GM19023 (cell line): ENCODE data around the gene CAPZB.

Experiments
- ATAC-seq: cut with Tn5 transposase; IDR thresholded peaks from one replicate; pipeline ENCODE4 v1.9.1; 2021; ENCODE audit warnings: mild to moderate bottlenecking, moderate library complexity; ENCODE audit not compliant: unreplicated experiment

CAPZB gene

DNA sequence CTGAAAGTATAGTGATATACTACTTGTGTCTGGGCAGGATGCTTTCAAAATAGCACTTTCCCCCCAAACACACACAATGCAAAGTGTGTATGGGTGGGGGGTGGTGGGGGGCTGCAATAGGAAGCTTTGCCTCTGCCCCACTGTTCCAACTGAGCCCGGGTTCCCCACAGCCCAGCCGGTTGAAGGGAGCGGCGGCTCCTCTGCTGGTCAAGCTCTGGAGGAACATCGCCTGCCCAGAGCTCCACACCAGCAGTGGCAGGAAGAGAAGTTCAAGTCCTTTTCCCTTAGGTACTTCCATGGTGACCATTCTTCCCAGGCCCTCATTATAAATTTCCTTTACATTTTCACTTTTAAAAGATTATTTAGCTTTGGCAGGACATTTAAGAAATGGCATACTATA lies 74.9 kb downstream of the CAPZB start:
- no peak for ATAC-seq

DNA sequence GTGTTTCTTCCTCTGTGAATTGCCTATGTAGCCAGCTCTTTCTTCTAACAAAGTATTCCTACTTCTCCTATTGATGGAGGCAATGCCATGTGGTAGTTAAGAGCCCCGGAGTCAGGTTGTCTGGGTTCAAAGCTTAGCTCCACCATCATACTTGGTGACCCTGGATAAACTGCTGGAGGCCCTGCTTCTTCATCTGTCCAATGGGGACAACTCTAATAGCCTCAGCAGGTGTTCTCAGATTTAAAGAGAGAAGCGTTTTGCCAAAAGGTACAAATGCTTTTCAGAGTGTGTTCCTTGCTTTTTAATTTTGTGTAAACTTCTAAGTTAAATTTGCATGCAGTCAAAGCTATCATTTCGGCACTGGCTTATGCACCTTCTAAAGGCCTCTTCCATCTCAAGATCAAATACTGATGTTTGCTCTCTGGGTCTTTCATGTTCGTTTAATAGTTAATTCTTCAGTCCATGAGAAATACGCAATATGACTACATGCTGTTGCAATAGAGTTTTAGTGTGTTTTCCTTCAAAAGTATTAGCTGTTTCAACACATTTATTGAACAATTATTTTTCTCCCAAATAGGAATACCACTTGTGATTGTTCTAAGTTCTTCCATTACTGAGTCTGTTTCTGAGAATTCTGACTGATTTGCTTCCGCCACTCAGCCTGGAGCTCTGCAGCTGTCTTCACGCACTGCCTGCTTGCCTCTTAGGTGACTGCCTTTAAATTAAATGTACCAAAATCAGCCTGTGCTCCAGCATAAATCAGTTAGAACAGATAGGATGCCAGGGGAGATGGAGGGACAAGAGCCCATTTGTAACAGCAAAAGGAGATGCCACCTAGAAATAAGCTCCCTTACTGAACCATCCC lies 75.6 kb downstream of the CAPZB start:
- ATAC-seq: no peak

DNA sequence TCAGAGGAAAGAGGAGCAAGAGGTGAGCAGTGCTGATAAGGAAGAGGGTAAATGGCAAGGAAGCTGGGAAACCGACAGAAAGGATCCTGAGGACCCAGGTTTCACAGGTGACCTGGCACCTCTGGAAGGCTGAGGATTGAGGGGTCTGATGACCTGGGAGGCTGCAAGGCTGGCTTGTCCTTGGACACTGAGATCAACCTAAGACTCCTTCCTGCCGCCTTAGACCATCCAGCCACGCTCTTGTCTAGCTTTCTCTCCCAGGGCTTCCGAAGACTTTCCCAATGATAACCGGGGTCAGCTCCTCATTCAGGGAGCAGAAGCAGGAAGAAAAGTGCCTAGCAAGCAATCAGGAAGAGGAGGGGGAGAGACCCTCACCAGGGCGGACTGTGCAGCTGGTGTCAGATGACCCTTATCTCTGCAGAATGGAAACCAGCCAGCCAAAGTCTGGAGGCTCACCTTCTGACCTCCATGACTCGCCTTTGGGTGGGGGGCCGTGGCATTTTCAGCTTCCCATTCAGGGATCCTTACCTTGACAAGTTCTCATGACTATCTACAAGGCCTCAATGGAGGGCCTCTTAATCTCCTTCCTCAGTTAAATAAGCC lies 77.7 kb downstream of the CAPZB start:
- ATAC-seq: no peak

DNA sequence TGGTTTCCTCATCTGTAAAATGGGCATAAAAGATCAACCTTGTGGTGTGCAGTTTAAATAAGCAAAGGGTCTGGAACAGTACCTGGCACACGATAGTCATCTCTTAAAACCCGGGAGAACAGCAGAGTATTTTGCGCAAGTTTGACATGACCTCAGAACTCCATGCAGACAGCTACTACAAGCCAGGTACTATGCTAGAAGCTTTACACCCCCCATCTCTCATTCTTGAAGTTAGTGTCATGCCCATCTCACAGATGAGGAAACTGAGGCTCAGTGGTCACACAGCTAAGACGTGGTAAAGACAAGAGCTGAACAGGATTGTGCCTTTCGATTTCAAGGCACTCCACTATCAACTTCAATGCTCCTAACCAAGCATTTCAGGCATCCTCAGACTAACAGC lies 78.7 kb downstream of the CAPZB start:
- no peak for ATAC-seq

DNA sequence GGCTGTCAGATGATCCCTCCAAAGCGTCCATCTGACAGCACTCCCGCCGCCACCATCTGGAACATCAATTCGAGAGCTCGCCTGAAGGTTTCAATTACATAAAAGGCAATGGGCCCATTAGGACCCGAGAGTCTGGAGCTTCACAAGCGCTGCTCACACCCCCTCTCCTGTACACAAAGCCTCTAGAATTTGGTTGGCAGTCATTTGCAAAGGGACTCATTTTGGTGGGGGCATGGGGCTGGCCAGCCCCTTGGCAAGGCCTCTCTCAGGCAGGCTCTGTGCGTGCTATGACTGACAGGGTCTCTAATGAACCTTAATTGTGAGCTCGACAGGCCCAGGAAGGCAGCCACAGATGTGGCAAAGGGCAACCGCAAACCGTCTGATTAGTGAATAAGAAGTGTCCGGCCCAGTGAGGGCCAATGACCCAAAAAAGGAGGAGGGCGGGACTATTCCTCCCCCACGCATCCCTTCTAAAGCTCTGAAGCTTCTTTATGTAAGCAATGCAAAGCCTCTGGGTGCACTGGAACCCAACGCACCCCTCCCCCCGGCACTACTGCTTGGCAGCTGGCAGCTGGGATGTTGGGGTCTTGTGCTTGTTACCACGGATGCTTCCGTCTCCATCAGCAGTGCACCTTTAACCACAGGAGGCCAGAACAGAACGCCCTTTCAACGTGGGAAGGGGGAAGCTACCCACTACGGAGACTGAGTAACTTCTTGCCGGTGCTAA lies 79.4 kb downstream of the CAPZB start:
- no peak for ATAC-seq

DNA sequence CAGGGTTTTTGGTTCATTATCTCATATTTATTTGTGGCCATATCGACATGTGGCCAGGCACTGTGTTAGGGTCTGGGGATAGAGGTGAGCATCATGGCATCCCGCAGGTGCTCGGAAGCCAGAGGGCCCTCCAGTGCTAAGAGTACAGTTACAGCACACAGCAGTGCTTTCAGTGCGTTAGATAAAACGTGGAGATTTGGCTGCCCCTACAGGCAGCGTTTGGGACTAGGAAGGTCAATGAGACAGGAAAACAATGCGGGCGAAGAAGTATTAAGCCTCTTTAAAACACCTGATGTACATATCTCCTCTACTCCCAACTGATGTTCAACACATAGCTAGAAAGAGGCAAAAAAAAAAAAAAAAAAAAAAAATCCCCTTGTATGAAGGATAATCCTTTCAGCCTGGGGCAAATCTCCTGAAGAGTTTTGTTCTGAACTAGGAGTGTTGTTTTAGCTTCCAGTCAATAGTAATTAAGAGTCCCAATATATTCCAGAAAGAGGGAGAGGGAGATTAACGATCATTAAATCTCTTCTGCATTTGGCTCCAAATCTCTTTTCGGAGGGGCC lies 80.1 kb downstream of the CAPZB start:
- no peak for ATAC-seq

DNA sequence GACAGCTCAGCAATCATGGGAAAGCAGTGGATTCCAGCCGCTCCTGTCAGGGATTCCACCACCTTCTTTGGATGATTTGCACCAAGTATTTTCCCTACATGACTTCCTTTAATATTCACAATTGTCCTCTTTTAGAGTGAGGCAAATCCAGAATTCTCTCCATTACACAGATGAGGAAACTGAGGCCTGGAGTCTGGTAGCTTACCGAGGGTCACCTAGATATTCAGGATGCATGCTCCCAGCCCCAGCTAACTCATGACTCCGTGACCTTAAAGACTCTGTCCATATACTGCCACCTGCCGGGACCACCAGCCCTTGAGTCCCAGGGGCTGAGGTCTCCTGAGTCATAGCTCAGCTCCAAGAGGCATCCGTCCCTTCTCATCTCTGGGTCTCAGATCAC lies 80.6 kb downstream of the CAPZB start:
- ATAC-seq: no peak

DNA sequence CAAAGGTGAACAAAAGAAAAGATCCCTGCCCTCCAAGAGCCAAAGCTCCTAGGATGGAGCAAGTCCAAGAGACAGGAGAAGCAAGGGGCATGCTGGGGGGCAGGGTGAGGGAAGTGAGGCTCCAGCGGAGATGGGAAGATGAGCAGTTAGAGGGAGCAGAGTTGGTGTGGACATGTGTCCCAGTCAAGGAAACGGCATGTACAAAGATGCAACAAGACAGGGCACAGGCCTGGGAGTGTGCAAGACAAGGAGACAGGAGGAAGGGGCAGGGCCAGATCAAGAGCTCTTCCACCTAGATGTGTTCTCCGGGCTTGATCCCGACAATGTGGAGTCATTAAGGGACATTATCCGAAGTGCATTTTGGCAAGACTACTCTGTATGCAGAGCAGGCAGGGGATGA lies 82.1 kb downstream of the CAPZB start:
- no peak for ATAC-seq

DNA sequence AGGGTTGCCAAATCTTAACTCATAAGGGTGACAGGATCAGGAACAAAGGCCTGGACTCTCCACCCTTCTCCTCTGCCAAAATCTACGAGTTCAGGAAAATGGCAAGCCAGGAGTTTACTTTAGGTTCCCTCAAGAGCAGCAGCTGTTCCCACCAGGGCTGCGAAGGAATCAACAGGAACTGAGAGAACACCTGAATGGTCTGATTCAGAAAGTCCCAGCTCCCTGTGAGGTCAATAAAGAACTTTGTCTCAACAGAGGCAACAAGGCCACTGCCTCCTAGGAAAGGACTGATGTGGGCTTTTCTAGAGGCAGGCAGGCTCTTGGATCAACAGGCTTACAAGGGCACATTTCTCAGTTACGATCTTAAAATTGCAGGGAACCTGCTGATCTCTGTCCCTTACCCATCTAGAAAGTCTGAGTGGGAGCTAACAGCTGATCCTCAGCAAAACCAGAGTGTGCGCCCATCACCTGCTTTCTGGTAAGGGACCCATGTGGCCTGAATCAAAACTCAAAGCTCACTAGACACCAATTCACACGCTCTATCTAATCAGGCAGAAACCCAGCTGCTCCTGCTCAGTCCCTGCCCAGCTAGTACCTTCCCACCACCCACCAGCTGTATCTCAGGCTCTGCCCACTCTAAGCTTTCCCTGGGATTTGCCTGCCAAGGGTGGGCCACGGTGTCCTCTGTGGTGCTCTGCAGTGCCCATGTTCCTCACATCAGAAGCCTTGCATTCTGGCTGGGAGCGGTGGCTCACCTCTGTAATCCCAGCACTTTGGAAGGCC lies 83.1 kb downstream of the CAPZB start:
- no peak for ATAC-seq

DNA sequence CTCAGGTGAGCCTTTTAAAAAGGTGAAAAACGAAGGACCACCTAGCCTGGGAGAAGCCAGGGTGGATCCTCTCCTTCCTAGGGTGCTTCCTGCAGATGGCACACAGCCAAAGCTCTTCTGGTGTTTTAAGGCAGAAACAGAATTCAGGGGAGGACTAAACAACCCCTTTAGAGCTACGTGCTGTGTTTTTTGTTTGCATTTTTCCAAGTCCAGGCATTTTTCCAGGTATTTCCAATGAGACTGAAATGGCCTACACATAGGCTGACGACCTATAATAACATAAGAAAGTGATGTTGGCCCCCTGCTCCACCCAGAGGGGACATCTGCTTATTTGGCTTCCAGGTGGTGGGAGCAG lies 83.8 kb downstream of the CAPZB start:
- no peak for ATAC-seq

DNA sequence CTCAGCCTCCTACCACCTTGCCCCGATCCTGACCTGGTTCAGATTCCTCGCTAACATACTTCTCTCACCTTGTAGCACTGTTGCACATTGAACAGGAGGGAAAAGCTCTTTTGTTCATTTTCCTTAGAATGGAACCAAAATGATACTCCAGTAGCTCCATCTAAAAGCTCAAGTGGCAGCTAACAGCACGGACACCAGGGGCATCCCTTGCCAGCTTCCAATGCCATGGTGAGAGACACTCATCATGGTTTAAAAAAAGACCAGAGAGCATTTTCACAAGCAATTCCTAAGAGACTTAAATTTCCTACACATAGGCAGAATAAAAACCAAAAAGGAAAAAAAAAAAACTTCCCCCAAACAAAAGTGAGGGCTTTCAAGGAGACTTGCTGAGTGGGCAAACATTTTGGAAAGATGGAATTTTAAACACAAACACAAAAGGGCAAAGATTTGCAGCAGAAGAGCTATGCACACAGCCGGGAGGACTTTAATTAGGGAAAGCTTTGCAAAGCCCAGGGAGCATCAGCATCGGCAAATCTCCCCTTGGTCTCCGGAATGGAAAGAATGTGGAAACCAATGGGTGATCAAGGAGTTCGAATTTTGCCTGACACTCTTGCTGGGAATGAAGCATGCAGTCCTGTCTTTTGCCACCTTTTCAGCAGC lies 84.3 kb downstream of the CAPZB start:
- no peak for ATAC-seq

DNA sequence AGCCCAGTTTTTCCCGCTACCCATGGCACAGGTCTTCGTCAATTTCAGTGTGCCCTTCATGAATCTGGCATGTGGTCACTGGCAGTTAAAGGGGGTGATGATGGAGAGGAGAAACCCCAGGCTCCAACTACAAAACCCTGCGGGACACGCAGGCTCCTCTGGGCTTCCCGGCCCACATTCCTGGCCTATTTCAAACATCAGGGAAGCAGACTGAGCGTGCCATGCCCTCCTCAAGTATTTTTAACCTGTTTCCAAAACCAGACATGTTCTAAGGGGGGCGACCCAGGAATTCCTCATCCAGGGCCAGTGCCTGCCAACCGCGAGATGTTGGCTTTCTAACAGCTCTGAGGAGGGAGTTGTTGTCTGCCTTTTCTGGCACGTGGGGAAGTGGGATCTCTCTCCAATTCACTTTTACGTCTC lies 85.1 kb downstream of the CAPZB start:
- ATAC-seq: no peak

DNA sequence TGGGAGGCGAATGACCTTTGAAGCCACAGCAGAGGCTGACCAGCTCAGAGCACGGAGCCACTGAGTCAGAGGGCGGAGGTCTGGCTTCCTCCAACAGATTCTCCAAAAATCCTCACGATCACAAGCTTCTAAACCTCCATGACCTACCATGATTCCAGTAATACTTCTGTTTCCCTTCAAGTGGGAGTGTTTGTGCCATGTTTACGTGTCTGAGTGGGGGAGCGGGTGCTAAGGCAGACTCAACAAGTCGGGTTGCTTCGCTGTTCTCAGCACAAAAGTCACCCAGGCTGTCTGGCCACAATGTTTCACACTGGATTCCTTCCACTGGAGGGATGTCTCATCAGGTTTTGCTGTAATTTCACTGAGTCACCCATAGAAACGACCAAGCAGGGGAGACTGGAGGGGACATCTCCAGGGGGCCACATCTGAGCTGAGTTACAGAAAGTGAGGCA lies 87.0 kb downstream of the CAPZB start:
- no peak for ATAC-seq

DNA sequence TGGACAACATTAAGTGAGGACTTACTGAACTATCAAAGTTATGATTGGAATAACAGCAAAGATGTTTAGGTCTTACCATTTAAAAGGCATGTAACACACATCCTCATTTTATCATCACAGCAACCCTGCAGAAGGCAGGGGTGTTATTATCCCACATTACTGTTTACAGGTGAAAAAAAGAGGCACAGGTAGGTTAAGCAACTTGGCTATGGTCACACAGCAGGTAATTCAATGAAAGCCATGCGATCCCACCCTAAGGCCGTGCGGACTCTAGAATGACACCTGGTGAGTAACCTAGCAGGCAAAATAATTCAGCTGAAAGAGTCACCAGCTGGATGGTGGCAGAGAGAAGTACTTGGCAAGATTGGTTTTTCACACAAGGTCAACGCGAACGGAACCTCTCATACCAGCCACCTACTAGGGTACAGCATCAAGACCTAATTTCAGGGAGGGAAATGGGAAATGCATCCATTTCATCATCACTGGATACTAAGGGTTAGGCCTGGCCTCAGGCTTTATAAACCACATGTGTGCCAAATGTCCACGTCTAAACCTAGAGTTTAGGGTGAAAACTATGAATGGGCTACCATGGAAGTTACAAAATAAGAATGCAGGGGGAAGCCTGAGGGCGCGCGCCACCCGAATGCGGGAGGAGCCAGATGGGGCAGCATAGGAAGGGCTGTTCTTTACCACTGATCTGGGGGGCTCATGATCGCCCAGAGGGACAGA lies 88.0 kb downstream of the CAPZB start:
- ATAC-seq: no peak

DNA sequence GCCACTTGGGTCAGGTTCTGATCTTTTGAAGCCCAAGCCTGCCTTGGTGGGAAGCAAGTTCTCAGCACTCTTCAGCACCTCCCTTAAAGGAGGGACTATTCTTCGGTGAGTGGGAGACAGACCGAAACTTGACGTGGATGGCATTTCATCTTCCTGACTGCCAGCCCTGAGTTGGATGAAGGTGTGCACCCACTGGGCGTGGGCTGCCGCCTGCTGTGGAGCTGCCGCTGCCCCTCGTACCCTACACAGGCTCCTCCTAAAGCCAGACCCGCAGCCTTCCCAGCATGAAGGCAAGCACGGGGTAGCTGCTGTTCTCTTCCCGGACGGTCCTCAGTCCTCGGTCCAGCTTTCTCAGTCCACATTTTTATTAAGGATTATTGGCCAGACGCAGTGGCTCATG lies 89.1 kb downstream of the CAPZB start:
- ATAC-seq: no peak

DNA sequence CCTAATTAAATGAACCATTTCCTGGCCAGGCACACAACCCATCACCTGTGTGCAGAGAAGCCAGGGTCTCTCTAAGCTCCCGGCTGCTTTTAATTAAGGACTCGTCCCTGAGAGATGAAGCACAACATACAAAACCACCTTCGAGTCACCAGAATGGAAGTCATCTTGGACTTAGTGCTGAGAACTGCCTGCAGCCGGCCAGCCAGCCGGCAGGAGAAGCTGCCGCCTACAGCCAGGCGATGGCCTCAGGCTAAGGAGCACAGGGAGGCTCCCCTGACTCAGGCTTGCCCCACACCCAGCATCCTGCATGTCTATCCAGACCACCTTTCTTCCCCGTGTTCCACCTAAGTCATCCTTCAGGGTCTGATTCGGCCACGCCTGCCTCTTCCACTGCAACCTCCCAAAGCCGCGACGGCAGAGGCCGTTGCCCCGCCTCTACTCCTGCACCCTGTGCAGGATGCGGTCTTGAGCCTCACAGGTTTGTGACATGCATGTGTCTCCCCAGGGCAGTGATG lies 89.6 kb downstream of the CAPZB start:
- no peak for ATAC-seq

DNA sequence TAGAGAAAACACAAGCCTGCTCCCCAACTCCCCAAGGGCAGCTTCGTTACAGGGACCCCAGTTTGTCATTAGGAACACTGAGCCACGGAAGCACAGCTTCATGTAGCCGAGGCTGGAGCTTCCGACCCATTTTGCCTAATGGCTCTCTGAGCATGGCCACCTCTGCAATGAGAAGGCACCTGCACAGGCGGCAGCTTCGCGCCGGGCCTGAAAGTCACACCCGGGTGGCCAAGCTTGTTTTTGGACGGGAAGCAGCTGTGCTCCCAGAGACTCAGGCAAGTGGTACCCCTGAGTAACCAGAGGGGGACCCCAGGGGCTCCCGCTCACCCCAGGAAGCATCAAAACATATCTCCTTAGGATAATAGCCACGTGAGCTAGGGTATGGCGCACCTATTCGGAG lies 92.3 kb downstream of the CAPZB start:
- no peak for ATAC-seq

DNA sequence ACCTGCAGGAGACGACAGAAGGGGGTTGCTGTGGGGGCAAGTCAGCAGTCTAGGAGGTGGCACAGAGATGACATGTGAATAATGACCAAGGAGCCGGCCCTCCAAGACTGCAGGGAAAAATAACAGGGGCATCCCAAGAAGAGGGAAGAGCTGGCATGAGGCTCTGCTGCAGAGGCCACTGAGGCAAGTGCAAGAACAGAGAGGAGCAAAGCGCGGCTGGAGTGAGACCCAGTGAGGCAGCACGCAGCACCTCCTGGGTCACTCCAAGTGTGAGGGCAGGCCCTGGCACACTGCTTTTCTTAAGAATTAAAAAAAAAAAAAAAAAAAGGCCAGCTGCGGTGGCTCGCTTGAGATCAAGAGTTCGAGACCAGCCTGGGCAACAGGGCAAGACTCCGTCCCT lies 93.1 kb downstream of the CAPZB start:
- ATAC-seq: no peak

DNA sequence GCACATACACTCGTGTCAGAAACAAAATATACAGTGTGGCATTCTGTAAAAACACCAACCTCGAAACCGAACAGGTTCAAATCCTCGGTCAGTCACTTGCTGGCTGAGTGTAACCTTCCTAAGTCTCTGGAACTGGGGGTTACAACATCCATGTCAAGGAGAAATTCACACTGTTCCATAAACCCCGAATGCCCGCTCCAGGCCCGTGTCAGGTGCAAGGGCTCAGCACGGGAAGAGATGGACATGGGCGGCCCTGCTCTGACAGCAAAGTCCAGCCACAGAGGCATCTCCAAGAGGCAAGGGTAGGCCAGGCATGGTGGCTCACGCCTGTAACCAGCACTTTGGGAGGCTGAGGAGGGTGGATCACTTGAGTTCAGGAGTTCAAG lies 93.8 kb downstream of the CAPZB start:
- ATAC-seq: no peak
